Testis (tissue), 3 donors: Measurements from ENCODE around the gene ECE2. TPM values are rescaled to one million over a fixed set of nuclear protein-coding genes. Genes with fewer than 3 reads are reported as not detected.
A peak's percentile ranks its signal among the peaks of the same experiment; 100 is the strongest.

ENCODE experiments used
- DNase-seq: peaks from one replicate; pipeline ENCODE4 v3.0.0-alpha.2; 2019
- H3K27ac ChIP-seq, 2 donors: fragments of 200-600 bp; sonication (generic); one replicate each; pipeline ENCODE4 v1.5.1; 2019
- H3K27me3 ChIP-seq: fragments of 200-600 bp; sonication (generic); one replicate; pipeline ENCODE4 v1.5.1; 2019
- H3K36me3 ChIP-seq: fragments of 200-600 bp; sonication (generic); one replicate; pipeline ENCODE4 v1.5.1; 2017; ENCODE audit warnings: low read depth; ENCODE audit errors: missing control alignments
- H3K4me1 ChIP-seq: fragments of 200-600 bp; sonication (generic); one replicate; pipeline ENCODE4 v1.5.1; 2019
- H3K4me3 ChIP-seq, 2 donors: fragments of 200-600 bp; sonication (generic); one replicate each; pipeline ENCODE4 v1.5.1; 2017 to 2019
- H3K9me3 ChIP-seq: fragments of 200-600 bp; sonication (generic); one replicate; pipeline ENCODE4 v1.5.1; 2017
- POLR2A ChIP-seq: fragments of 450-650 bp; IDR thresholded peaks from one replicate; pipeline ENCODE4 v1.6.1; 2017; ENCODE audit warnings: antibody characterized with exemption, mild to moderate bottlenecking, moderate library complexity
- WGBS, 2 donors: methylation state at CpG; one replicate each; pipeline ENCODE4 v1.1.5; 2018; 5-methylcytosine and 5-hydroxymethylcytosine counted together
- intact Hi-C: fragments of 100-400 bp; cut with DNase I; formaldehyde crosslinking; loops from one replicate; pipeline ENCODE4 v1.15.1; 2023; ENCODE audit warnings: low total_unique reads
- polyA plus RNA-seq: library from polyadenylated mRNA; stranded (reverse); fragments of 350-450 nt; fragmentation: Illumina TruSeq; extraction: RNeasy Lipid Tissue Mini Kit (QIAGEN cat#74804); gene quantifications from one replicate; pipeline ENCODE4 v1.2.3, GENCODE V29; 2014; ENCODE audit warnings: low read depth, low replicate concordance; ENCODE audit not compliant: insufficient read depth
- total RNA-seq, 2 donors: library from RNA; depleted of rRNA; stranded (reverse); fragments of >200 nt; gene quantifications; one replicate each; pipeline ENCODE4 v1.2.3, GENCODE V29; 2016
- TF ChIP-seq, protein P1 (sequence below), 3 experiments: fragments of 450-650 bp in 2 of 3; fragments of 200-600 bp in 1 of 3; sonication (generic) in 1 of 3; IDR thresholded peaks; one replicate each; pipeline ENCODE4 v1.5.1; 2016 to 2019; ENCODE audit warnings: antibody characterized with exemption in 3 of 3, mild to moderate bottlenecking in 2 of 3, moderate library complexity in 1 of 3

The ECE2 gene
- total and polyA plus RNA-seq, 3 donors from 2014 or later, result 1.1 to 1.4 (median 1.4) TPM

- Histone ChIP-seq H3K9me3 (no peaks in the 10 kb centered on the region), H3K27ac (no peak overlapping the region), H3K36me3 (no peaks in the 10 kb centered on the region), H3K27me3 (no peaks in the 10 kb centered on the region), H3K4me1 (peaks cover 6% of the 10 kb centered on the region), H3K4me3 (no peak overlapping the region)
- 80 to 90% methylated on average over 3 to 7 of the region's 7 CpGs for WGBS, 2 donors
- TF ChIP-seq POLR2A, result no peak
- TF ChIP-seq, protein P1, sequence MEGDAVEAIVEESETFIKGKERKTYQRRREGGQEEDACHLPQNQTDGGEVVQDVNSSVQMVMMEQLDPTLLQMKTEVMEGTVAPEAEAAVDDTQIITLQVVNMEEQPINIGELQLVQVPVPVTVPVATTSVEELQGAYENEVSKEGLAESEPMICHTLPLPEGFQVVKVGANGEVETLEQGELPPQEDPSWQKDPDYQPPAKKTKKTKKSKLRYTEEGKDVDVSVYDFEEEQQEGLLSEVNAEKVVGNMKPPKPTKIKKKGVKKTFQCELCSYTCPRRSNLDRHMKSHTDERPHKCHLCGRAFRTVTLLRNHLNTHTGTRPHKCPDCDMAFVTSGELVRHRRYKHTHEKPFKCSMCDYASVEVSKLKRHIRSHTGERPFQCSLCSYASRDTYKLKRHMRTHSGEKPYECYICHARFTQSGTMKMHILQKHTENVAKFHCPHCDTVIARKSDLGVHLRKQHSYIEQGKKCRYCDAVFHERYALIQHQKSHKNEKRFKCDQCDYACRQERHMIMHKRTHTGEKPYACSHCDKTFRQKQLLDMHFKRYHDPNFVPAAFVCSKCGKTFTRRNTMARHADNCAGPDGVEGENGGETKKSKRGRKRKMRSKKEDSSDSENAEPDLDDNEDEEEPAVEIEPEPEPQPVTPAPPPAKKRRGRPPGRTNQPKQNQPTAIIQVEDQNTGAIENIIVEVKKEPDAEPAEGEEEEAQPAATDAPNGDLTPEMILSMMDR (IDR thresholded peaks at IDR 0.05), result no peak
- no peak for DNase-seq
- intact Hi-C loops, result loop anchor here (10.0 kb wide), 2 partner anchors 95 to 345 kb away; no protein-coding TSS in a partner anchor
Measured at GRCh38 chr3:184239708-184240107, 36.1 kb upstream of the ECE2 start.

DNA sequence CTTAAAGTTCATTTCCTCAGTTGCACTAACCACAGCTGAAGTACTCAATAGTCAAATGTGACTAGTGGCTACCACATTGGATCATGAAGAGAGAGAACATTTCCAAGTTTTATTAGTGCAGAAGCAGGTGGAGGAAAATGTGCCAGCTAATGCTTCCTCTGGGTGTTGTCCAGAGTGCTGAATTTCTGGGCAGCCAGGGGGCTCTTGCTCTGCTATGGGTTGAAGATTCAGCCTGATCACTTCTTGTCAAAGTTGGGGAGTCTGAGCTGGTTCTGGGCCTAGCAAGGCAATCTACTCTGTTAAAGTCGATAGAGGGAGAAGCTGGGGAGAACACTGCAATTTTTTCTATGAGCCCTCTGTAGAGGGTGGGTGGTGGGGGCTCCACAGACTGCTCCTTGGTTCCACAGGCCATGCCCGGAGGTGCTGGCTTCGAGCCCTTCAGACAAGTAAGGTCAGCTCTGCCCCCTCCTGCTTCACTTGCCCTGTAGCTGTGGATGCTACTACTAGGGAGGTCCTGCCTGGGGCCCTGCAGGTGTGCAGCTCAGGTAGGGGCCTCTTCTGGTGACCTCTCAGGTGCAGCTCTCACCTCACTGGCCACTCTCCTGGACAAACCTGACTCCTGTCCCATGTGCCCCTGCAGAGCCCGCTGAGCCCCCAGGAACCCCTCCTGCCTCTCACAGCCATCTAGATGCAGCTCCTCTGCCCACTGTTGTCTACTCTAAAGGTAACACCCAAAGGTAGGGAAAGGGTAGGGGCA is 35.3 kb upstream of the ECE2 start:
- Histone ChIP-seq H3K27me3 (no peaks in the 10 kb centered on the region), H3K4me3 (peak overlapping the region in 1 of 2 donors; percentile 34), H3K9me3 (no peaks in the 10 kb centered on the region), H3K27ac (no peak overlapping the region), H3K4me1 (peaks cover 6% of the 10 kb centered on the region), H3K36me3 (no peaks in the 10 kb centered on the region)
- intact Hi-C loops, result loop anchor here (10.0 kb wide), 1 partner anchor 346 kb away; no protein-coding TSS in a partner anchor
- TF ChIP-seq POLR2A, result no peak
- TF ChIP-seq, protein P1 (IDR thresholded peaks at IDR 0.05), result no peak
- no peak for DNase-seq
- WGBS, 2 donors, result 50 to 69% methylated on average over 1 to 4 of the region's 4 CpGs

- Histone ChIP-seq H3K4me1 (peaks cover 6% of the 10 kb centered on the region), H3K9me3 (no peaks in the 10 kb centered on the region), H3K36me3 (no peaks in the 10 kb centered on the region), H3K4me3 (peak overlapping the region; percentile 21 to 34), H3K27ac (no peak overlapping the region), H3K27me3 (no peaks in the 10 kb centered on the region)
- intact Hi-C loops, result loop anchor here (10.0 kb wide), 1 partner anchor 346 kb away; no protein-coding TSS in a partner anchor
- 53 to 58% methylated on average over 11 to 17 of the region's 17 CpGs for WGBS, 2 donors
- DNase-seq, result no peak
- no peak for TF ChIP-seq POLR2A
Measured at GRCh38 chr3:184241141-184241446, 34.7 kb upstream of the ECE2 start.

- DNase-seq, result peak; percentile 85
- Histone ChIP-seq H3K27me3 (no peaks in the 10 kb centered on the region), H3K9me3 (no peaks in the 10 kb centered on the region), H3K36me3 (no peaks in the 10 kb centered on the region), H3K4me3 (peak overlapping the region; percentile 21 to 34), H3K4me1 (peaks cover 6% of the 10 kb centered on the region), H3K27ac (no peak overlapping the region)
- intact Hi-C loops, result loop anchor here (10.0 kb wide), 1 partner anchor 347 kb away; no protein-coding TSS in a partner anchor
- 21 to 25% methylated on average over 10 to 41 of the region's 46 CpGs for WGBS, 2 donors
- TF ChIP-seq, protein P1 (IDR thresholded peaks at IDR 0.05), result peak; percentile 27 to 57 (median 50)
- no peak for TF ChIP-seq POLR2A
Measured at GRCh38 chr3:184241447-184242296, 34.1 kb upstream of the ECE2 start.

- H3K27me3 ChIP-seq, result no peaks in the 10 kb centered on the region
- H3K9me3 ChIP-seq, result no peaks in the 10 kb centered on the region
- intact Hi-C loops, result loop anchor here (10.0 kb wide), 1 partner anchor 347 kb away; no protein-coding TSS in a partner anchor
- H3K27ac ChIP-seq, result no peak overlapping the region
- no peak for TF ChIP-seq POLR2A
- TF ChIP-seq, protein P1 (IDR thresholded peaks at IDR 0.05), result no peak
- DNase-seq, result no peak
- H3K36me3 ChIP-seq, result no peaks in the 10 kb centered on the region
- 77 to 87% methylated on average over 3 to 5 of the region's 5 CpGs for WGBS, 2 donors
- H3K4me3 ChIP-seq, result no peak overlapping the region
- H3K4me1 ChIP-seq, result peaks cover 6% of the 10 kb centered on the region
Measured at GRCh38 chr3:184242297-184242685, 33.5 kb upstream of the ECE2 start.
